ENCODE results near the gene DRC3.
"Not testable (repeated sequence)": the region's sequence is repeated elsewhere in the genome, so short reads cannot be mapped to it uniquely, and the experiment has no call there.

DRC3 gene

GRCh38 chr17:17994271-17995069 is 21.8 kb downstream of the DRC3 start:
- DNase-seq (ENCODE audit: low read depth in 2 of 2): peak in 1 of 2 donors; percentile 34
- TF ChIP-seq, protein P1, sequence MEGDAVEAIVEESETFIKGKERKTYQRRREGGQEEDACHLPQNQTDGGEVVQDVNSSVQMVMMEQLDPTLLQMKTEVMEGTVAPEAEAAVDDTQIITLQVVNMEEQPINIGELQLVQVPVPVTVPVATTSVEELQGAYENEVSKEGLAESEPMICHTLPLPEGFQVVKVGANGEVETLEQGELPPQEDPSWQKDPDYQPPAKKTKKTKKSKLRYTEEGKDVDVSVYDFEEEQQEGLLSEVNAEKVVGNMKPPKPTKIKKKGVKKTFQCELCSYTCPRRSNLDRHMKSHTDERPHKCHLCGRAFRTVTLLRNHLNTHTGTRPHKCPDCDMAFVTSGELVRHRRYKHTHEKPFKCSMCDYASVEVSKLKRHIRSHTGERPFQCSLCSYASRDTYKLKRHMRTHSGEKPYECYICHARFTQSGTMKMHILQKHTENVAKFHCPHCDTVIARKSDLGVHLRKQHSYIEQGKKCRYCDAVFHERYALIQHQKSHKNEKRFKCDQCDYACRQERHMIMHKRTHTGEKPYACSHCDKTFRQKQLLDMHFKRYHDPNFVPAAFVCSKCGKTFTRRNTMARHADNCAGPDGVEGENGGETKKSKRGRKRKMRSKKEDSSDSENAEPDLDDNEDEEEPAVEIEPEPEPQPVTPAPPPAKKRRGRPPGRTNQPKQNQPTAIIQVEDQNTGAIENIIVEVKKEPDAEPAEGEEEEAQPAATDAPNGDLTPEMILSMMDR (IDR thresholded peaks at IDR 0.05; ENCODE audit: low read depth, low read length): no peak
- no peak overlapping the region for H3K4me3 ChIP-seq (replicated peaks in 1 of 2; ENCODE audit: low read depth in 2 of 2, low read length in 2 of 2)

DNA sequence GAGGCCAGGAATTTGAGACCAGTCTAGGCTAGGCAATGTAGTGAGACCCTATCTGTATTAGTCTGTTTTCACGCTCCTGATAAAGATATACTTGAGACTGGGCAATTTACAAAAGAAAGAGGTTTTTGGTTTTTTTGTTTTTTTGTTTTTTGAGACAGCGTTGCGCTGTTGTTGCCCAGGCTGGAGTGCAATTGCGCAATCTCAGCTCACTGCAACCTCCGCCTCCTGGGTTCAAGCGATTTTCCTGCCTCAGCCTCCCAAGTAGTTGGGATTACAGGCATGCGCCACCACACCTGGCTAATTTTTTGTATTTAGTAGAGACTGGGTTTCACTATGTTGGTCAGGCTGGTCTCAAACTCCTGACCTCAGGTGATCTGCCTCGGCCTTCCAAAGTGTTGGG is 23.2 kb downstream of the DRC3 start:
- DNase-seq (ENCODE audit: low read depth in 2 of 2); H3K4me3 ChIP-seq (replicated peaks in 1 of 2; ENCODE audit: low read depth in 2 of 2, low read length in 2 of 2): not testable (repeated sequence)

- TF ChIP-seq, protein P1 (IDR thresholded peaks at IDR 0.05; ENCODE audit: low read depth, low read length): no peak
- H3K4me3 ChIP-seq (replicated peaks in 1 of 2; ENCODE audit: low read depth in 2 of 2, low read length in 2 of 2): no peak overlapping the region
- DNase-seq (ENCODE audit: low read depth in 2 of 2): no peak
Measured at GRCh38 chr17:17998934-17999333, 26.3 kb downstream of the DRC3 start.

DNA sequence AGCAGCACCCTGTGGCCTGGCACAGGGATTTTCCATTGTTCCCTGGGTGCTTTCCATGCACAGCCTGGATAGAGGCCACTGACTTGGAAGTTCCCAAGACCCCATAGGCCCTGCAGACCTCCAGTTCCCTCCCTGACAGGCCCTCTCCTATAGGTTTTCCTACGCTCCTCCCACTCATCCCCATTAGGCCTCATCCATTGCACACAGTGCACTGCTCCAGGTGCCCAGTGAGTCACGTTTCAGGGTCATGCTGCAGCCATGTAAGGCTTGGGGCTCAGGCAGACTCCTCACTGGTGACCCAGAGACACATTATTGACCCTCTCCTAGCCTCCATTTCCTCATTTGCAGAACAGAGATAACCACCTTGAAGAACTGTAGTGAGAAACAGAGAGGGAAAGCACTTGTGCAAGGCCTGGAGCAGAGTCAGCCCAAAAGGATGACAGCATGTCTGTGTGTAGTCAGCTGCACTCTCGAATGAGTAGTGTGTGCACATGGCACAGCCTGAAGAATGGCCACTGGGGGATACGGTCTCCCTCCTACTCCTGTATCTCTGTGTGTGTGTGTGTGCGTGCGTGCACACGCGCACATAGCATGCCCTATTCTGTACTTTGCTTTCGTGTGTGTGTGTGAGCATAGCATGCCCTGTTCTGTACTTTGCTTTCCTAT is 26.8 kb downstream of the DRC3 start:
- TF ChIP-seq, protein P1 (IDR thresholded peaks at IDR 0.05; ENCODE audit: low read depth, low read length): no peak
- H3K4me3 ChIP-seq (replicated peaks in 1 of 2; ENCODE audit: low read depth in 2 of 2, low read length in 2 of 2): no peak overlapping the region
- peak in 1 of 2 donors; percentile 32 for DNase-seq (ENCODE audit: low read depth in 2 of 2)

GRCh38 chr17:18000030-18000408 is 27.4 kb downstream of the DRC3 start:
- TF ChIP-seq, protein P1 (IDR thresholded peaks at IDR 0.05; ENCODE audit: low read depth, low read length): no peak
- no peak overlapping the region for H3K4me3 ChIP-seq (replicated peaks in 1 of 2; ENCODE audit: low read depth in 2 of 2, low read length in 2 of 2)
- no peak for DNase-seq (ENCODE audit: low read depth in 2 of 2)

DNA sequence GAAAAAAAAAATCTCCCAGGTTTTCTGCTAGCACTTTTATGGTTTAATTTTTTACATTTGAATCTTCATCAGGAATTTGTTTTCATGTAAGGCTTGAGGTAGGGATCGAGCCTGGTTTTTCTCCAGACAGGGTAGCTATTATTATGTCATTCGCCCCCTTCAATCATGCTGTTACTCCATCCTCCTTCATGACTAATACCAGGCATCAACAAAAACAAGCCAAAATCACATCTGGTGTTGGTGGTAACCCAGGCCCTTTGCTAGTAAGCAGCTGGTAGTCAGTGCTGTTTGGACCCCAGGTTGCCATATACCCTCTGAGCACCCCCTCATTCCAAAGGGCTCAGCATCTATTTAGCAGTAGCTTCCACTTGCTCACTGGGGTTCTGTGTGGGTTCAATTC is 29.5 kb downstream of the DRC3 start:
- TF ChIP-seq, protein P1 (IDR thresholded peaks at IDR 0.05; ENCODE audit: low read depth, low read length): no peak
- no peak overlapping the region for H3K4me3 ChIP-seq (replicated peaks in 1 of 2; ENCODE audit: low read depth in 2 of 2, low read length in 2 of 2)
- DNase-seq (ENCODE audit: low read depth in 2 of 2): peak in 1 of 2 donors; percentile 43

- H3K4me3 ChIP-seq (replicated peaks in 1 of 2; ENCODE audit: low read depth in 2 of 2, low read length in 2 of 2): no peak overlapping the region
- no peak for DNase-seq (ENCODE audit: low read depth in 2 of 2)
- TF ChIP-seq, protein P1 (IDR thresholded peaks at IDR 0.05; ENCODE audit: low read depth, low read length): no peak
Measured at GRCh38 chr17:18004345-18004744, 31.7 kb downstream of the DRC3 start.

Measured in cardiac fibroblast (primary cell).